GM12891 (cell line): ENCODE data around the gene KCNQ1OT1.

Source experiments
- PAX5 ChIP-seq: IDR thresholded peaks from 2 replicates; pipeline ENCODE4 v1.6.1; 2011; ENCODE audit warnings: low read length, moderate library complexity, mild to moderate bottlenecking; ENCODE audit not compliant: insufficient read depth, severe bottlenecking
- POLR2A ChIP-seq: IDR thresholded peaks from 2 replicates; pipeline ENCODE4 v1.6.1; 2011; ENCODE audit warnings: low read depth, low read length, control low read depth
- POLR2AphosphoS5 ChIP-seq: IDR thresholded peaks from 2 replicates; pipeline ENCODE4 v1.6.1; 2011; ENCODE audit warnings: low read depth, low read length, control low read depth
- POU2F2 ChIP-seq: IDR thresholded peaks from 2 replicates; pipeline ENCODE4 v1.6.1; 2011; ENCODE audit warnings: low read depth, mild to moderate bottlenecking, control low read depth, low read length, moderate library complexity
- SPI1 ChIP-seq: IDR thresholded peaks from 2 replicates; pipeline ENCODE4 v1.6.1; 2011; ENCODE audit warnings: low read depth, low read length, control low read depth
- TAF1 ChIP-seq: IDR thresholded peaks from 2 replicates; pipeline ENCODE4 v1.6.1; 2011; ENCODE audit warnings: low read depth, low read length, control low read depth

- TF ChIP-seq SPI1 (no peak), TAF1 (no peak), POLR2AphosphoS5 (no peak), POLR2A (no peak), POU2F2 (no peak), PAX5 (no peak)
These were observed 33.4 kb downstream of the KCNQ1OT1 start for GRCh38 chr11:2666401-2666741.
